K562 (cell line): Measurements from ENCODE around the gene MAPT. TPM values are rescaled to one million over a fixed set of nuclear protein-coding genes. Genes with fewer than 3 reads are reported as not detected.

Source experiments
- ATAC-seq: fragments of 200-7000 bp; cut with Tn5 transposase; 3 replicates; pipeline ENCODE4 v1.9.1; 2020; ENCODE audit warnings: moderate library complexity
- BruUV-seq: library from RNA; stranded (reverse); fragments of 400-500 nt; replicated peaks from 2 replicates; lab custom pipeline; 2021; lab: Mats Ljungman, UMichigan
- CTCF ChIA-PET: fragments of 300-600 bp; formaldehyde crosslinking; extraction: SDS; loops from one replicate; lab custom pipeline; 2021; ENCODE audit warnings: low intra/inter-chr PET ratio; lab: Yijun Ruan, JAX
- POLR2A ChIA-PET: fragments of 300-600, 350-650 bp; sonication (Branson Sonifier 250); formaldehyde crosslinking; extraction: SDS; loops from one replicate; lab custom pipeline; 2021; ENCODE audit warnings: antibody characterized with exemption, inconsistent platforms; lab: Yijun Ruan, JAX
- DNase-seq, 4 experiments: peaks; one replicate each; pipeline versions ENCODE4 v3.0.0 to v3.0.0-alpha.2; 2011 to 2018; ENCODE audit warnings: low spot score in 3 of 4, mixed read lengths in 3 of 4; ENCODE audit errors: extremely low read depth in 1 of 4
- FAIRE-seq: peaks from 2 replicates; lab custom pipeline; 2011; peaks lifted over from hg19 to GRCh38; lab: Jason Lieb, UNC
- H2AFZ ChIP-seq: 2 replicates; pipeline ENCODE4 v1.6.0; 2011; ENCODE audit warnings: low read depth, low read length, control low read depth, inconsistent platforms
- H3K27ac ChIP-seq: fragments of 200-600 bp; 3 replicates; pipeline ENCODE4 v1.8.0; 2011; ENCODE audit warnings: low read depth, mild to moderate bottlenecking, control low read depth, inconsistent platforms, low read length, moderate library complexity, mixed read lengths; ENCODE audit errors: extremely low read depth
- H3K27me3 ChIP-seq, 2 experiments: fragments of 300-600 bp in 1 of 2; 2 replicates in 1 of 2; 3 replicates in 1 of 2; pipeline versions ENCODE4 v1.6.0 to v1.8.0; 2011; ENCODE audit warnings: inconsistent platforms in 2 of 2, low read length in 2 of 2, mild to moderate bottlenecking in 1 of 2, mixed read lengths in 1 of 2, moderate library complexity in 1 of 2; ENCODE audit not compliant: control insufficient read depth in 2 of 2, insufficient read depth in 2 of 2
- H3K36me3 ChIP-seq: fragments of 300-600 bp; 3 replicates; pipeline ENCODE4 v1.8.0; 2011; ENCODE audit warnings: mild to moderate bottlenecking, low read length, inconsistent platforms; ENCODE audit not compliant: control insufficient read depth, insufficient read depth
- H3K4me1 ChIP-seq, 2 experiments: fragments of 200-600 bp in 1 of 2; replicated peaks in 1 of 2; 2 replicates in 1 of 2; 3 replicates in 1 of 2; pipeline versions ENCODE4 v1.5.1 to v1.8.0; 2011; ENCODE audit warnings: inconsistent platforms in 2 of 2, low read length in 2 of 2, mild to moderate bottlenecking in 1 of 2, mixed read lengths in 1 of 2, moderate library complexity in 1 of 2; ENCODE audit not compliant: control insufficient read depth in 2 of 2, insufficient read depth in 2 of 2
- H3K4me2 ChIP-seq: 2 replicates; pipeline ENCODE4 v1.6.1; 2011; ENCODE audit warnings: low read length, control low read depth, inconsistent platforms, mixed read lengths; ENCODE audit not compliant: insufficient read depth
- H3K4me3 ChIP-seq: fragments of 200-600 bp; sonication (generic), shearing (Covaris generic); 2 replicates; pipeline ENCODE4 v1.5.1; 2016; ENCODE audit warnings: control low read depth, inconsistent platforms
- H3K79me2 ChIP-seq: fragments of 200-600 bp; 3 replicates; pipeline ENCODE4 v1.8.0; 2011; ENCODE audit warnings: low read length, inconsistent platforms; ENCODE audit not compliant: control insufficient read depth, insufficient read depth
- H3K9ac ChIP-seq, 2 experiments: 2 replicates each; pipeline versions ENCODE4 v1.6.0 to v1.6.1; 2011; ENCODE audit warnings: low read depth in 2 of 2, low read length in 2 of 2, control low read depth in 1 of 2, inconsistent platforms in 1 of 2, mild to moderate bottlenecking in 1 of 2, mixed read lengths in 1 of 2; ENCODE audit not compliant: insufficient read depth in 1 of 2
- H3K9me1 ChIP-seq: one replicate; pipeline ENCODE4 v1.6.0; 2011; ENCODE audit warnings: inconsistent platforms, mild to moderate bottlenecking, low read length, moderate library complexity; ENCODE audit not compliant: control insufficient read depth, insufficient read depth
- H3K9me3 ChIP-seq: replicated peaks from 2 replicates; pipeline ENCODE4 v1.5.1; 2011; ENCODE audit warnings: low read depth, low read length, inconsistent platforms; ENCODE audit not compliant: control insufficient read depth, insufficient read depth
- H4K20me1 ChIP-seq: replicated peaks from 2 replicates; pipeline ENCODE4 v1.6.1; 2011; ENCODE audit warnings: low read length, inconsistent platforms, mixed read lengths; ENCODE audit not compliant: control insufficient read depth, insufficient read depth
- GABPA ChIP-seq: fragments of 200-800 bp; sonication (Bioruptor generic); conservative IDR thresholded peaks from 2 replicates; pipeline ENCODE4 v1.6.1; 2016; ENCODE audit warnings: low read depth, missing genetic modification characterization, missing compliant biosample characterization
- HDAC1 ChIP-seq, 2 experiments: fragments of 450-650 bp; IDR thresholded peaks; 2 replicates each; pipeline ENCODE4 v1.6.1; 2016 to 2017; ENCODE audit warnings: inconsistent platforms in 1 of 2, mild to moderate bottlenecking in 1 of 2, moderate library complexity in 1 of 2
- HDAC2 ChIP-seq: fragments of 450-650 bp; IDR thresholded peaks from 2 replicates; pipeline ENCODE4 v1.6.1; 2016; ENCODE audit warnings: mild to moderate bottlenecking
- NFIC ChIP-seq: fragments of 450-650 bp; IDR thresholded peaks from 2 replicates; pipeline ENCODE4 v1.6.1; 2017; ENCODE audit warnings: mild to moderate bottlenecking, inconsistent platforms
- POLR2A ChIP-seq: fragments of 450-650 bp; conservative IDR thresholded peaks from 2 replicates; pipeline ENCODE4 v1.6.1; 2016
- POLR3G ChIP-seq: IDR thresholded peaks from 2 replicates; pipeline ENCODE4 v1.6.1; 2011; ENCODE audit not compliant: insufficient read length, insufficient replicate concordance; ENCODE audit errors: extremely low read depth
- ZNF316 ChIP-seq: fragments of 450-650 bp; IDR thresholded peaks from 2 replicates; pipeline ENCODE4 v1.6.1; 2016
- WGBS: fragments of 100-300 bp; shearing (Covaris generic); methylation state at CpG from one replicate; pipeline ENCODE4 v1.1.6; 2016; ENCODE audit warnings: low coverage, mixed read lengths; ENCODE audit not compliant: insufficient coverage; ENCODE audit errors: missing lambda C conversion rate; 5-methylcytosine and 5-hydroxymethylcytosine counted together
- in situ Hi-C: fragments of 300-500 bp; cut with MboI; formaldehyde crosslinking; loops from 4 replicates; pipeline ENCODE4 v1.15.0; 2018; ENCODE audit warnings: inconsistent platforms, mixed read lengths
- intact Hi-C: fragments of 100-400 bp; cut with micrococcal nuclease; formaldehyde crosslinking; loops from 2 replicates; pipeline ENCODE4 v1.14.2; 2022
- polyA plus RNA-seq, 8 experiments: library from polyadenylated mRNA; depleted of rRNA in 4 of 8; stranded (reverse) in 5 of 8; unstranded in 3 of 8; fragments of >200 nt; fragmentation: Nextera tagmentation in 2 of 8; fragmentation: Illumina TruSeq in 1 of 8; extraction: Ambion mirVana in 2 of 8; extraction: Trizol in 1 of 8; gene quantifications; 2 replicates each; pipeline versions ENCODE4 v1.2.1 to v1.2.3, GENCODE V29; 2011 to 2014; ENCODE audit warnings: inconsistent platforms in 1 of 8, missing spikeins in 1 of 8
- total RNA-seq, 7 experiments: library from RNA; depleted of rRNA in 6 of 7; stranded (reverse); fragments of >200 nt in 6 of 7; fragmentation: Illumina TruSeq in 2 of 7; extraction: Trizol in 2 of 7; gene quantifications; 2 replicates each; pipeline versions ENCODE4 v1.2.1 to v1.2.3, GENCODE V29; 2011 to 2021; ENCODE audit warnings: low replicate concordance in 1 of 7

Gene MAPT
- total and polyA plus RNA-seq, 9 of the 15 experiments (the other 6 are each of a cell fraction or from before 2014, with no cell fraction given) = 0.04 to 1.1 (median 0.36) TPM

DNA sequence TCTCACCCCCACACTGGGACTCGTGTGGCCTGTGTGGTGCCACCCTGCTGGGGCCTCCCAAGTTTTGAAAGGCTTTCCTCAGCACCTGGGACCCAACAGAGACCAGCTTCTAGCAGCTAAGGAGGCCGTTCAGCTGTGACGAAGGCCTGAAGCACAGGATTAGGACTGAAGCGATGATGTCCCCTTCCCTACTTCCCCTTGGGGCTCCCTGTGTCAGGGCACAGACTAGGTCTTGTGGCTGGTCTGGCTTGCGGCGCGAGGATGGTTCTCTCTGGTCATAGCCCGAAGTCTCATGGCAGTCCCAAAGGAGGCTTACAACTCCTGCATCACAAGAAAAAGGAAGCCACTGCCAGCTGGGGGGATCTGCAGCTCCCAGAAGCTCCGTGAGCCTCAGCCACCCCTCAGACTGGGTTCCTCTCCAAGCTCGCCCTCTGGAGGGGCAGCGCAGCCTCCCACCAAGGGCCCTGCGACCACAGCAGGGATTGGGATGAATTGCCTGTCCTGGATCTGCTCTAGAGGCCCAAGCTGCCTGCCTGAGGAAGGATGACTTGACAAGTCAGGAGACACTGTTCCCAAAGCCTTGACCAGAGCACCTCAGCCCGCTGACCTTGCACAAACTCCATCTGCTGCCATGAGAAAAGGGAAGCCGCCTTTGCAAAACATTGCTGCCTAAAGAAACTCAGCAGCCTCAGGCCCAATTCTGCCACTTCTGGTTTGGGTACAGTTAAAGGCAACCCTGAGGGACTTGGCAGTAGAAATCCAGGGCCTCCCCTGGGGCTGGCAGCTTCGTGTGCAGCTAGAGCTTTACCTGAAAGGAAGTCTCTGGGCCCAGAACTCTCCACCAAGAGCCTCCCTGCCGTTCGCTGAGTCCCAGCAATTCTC, 132.1 kb downstream of the MAPT start (continued):
- TF ChIP-seq GABPA (tag) (no peak), ZNF316 (peak; percentile 42; the same call in 1 of the 2 replicates)

DNA sequence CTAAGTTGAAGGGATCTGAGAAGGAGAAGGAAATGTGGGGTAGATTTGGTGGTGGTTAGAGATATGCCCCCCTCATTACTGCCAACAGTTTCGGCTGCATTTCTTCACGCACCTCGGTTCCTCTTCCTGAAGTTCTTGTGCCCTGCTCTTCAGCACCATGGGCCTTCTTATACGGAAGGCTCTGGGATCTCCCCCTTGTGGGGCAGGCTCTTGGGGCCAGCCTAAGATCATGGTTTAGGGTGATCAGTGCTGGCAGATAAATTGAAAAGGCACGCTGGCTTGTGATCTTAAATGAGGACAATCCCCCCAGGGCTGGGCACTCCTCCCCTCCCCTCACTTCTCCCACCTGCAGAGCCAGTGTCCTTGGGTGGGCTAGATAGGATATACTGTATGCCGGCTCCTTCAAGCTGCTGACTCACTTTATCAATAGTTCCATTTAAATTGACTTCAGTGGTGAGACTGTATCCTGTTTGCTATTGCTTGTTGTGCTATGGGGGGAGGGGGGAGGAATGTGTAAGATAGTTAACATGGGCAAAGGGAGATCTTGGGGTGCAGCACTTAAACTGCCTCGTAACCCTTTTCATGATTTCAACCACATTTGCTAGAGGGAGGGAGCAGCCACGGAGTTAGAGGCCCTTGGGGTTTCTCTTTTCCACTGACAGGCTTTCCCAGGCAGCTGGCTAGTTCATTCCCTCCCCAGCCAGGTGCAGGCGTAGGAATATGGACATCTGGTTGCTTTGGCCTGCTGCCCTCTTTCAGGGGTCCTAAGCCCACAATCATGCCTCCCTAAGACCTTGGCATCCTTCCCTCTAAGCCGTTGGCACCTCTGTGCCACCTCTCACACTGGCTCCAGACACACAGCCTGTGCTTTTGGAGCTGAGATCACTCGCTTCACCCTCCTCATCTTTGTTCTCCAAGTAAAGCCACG, 133.0 kb downstream of the MAPT start:
- no peaks in the 10 kb centered on the region for H3K27me3 ChIP-seq
- H3K9ac ChIP-seq = peak overlapping the region in 1 of 2 experiments; percentile 37; a peak in 1 of 4 replicates
- no peaks in the 10 kb centered on the region for H3K9me3 ChIP-seq
- intact Hi-C loops (no loop called here), in situ Hi-C loops (no loop called here)
- POLR2A ChIA-PET = no interaction called here
- 80% methylated on average over 12 of the region's 12 CpGs for WGBS
- no peaks in the 10 kb centered on the region for H4K20me1 ChIP-seq
- BruUV-seq = no TSS peak
- H3K4me2 ChIP-seq = no peak overlapping the region
- peaks cover 0 to 6% of the 10 kb centered on the region in 2 experiments; a peak in 2 of 5 replicates for H3K4me1 ChIP-seq
- no peak overlapping the region for H3K4me3 ChIP-seq
- H3K9me1 ChIP-seq = no peaks in the 10 kb centered on the region
- peak; percentile 11; the same call in 2 of the 3 replicates for ATAC-seq
- no peak overlapping the region for H3K27ac ChIP-seq
- no peak for FAIRE-seq
- no peaks in the 10 kb centered on the region for H3K79me2 ChIP-seq
- no peak overlapping the region for H2AFZ ChIP-seq
- CTCF ChIA-PET = no interaction called here
- peaks cover 49% of the 10 kb centered on the region; the same call in 2 of the 3 replicates for H3K36me3 ChIP-seq
- DNase-seq = no peak
- TF ChIP-seq POLR2A (0 out of 2 replicates have a peak, but pooled peaks have one; percentile 39), NFIC (no peak), POLR3G (no peak), HDAC2 (no peak), HDAC1 (IDR thresholded peaks at IDR 0.05) (no peak)
- TF ChIP-seq, all 486 proteins: peak for 1
